ENCODE data around the gene WASF2.

GRCh38 chr1:27410709-27411108, 79.3 kb downstream of the WASF2 start:
- no peak for TF ChIP-seq CTCF (IDR thresholded peaks at IDR 0.05; ENCODE audit: poor library complexity, severe bottlenecking)
- no peak for TF ChIP-seq EP300 (conservative IDR thresholded peaks at IDR 0.05; ENCODE audit: poor library complexity, severe bottlenecking)
- no peak for TF ChIP-seq POLR2AphosphoS5 (IDR thresholded peaks at IDR 0.05)
- TF ChIP-seq SMC3 (conservative IDR thresholded peaks at IDR 0.05; ENCODE audit: poor library complexity) = no peak
- TF ChIP-seq, protein P1, sequence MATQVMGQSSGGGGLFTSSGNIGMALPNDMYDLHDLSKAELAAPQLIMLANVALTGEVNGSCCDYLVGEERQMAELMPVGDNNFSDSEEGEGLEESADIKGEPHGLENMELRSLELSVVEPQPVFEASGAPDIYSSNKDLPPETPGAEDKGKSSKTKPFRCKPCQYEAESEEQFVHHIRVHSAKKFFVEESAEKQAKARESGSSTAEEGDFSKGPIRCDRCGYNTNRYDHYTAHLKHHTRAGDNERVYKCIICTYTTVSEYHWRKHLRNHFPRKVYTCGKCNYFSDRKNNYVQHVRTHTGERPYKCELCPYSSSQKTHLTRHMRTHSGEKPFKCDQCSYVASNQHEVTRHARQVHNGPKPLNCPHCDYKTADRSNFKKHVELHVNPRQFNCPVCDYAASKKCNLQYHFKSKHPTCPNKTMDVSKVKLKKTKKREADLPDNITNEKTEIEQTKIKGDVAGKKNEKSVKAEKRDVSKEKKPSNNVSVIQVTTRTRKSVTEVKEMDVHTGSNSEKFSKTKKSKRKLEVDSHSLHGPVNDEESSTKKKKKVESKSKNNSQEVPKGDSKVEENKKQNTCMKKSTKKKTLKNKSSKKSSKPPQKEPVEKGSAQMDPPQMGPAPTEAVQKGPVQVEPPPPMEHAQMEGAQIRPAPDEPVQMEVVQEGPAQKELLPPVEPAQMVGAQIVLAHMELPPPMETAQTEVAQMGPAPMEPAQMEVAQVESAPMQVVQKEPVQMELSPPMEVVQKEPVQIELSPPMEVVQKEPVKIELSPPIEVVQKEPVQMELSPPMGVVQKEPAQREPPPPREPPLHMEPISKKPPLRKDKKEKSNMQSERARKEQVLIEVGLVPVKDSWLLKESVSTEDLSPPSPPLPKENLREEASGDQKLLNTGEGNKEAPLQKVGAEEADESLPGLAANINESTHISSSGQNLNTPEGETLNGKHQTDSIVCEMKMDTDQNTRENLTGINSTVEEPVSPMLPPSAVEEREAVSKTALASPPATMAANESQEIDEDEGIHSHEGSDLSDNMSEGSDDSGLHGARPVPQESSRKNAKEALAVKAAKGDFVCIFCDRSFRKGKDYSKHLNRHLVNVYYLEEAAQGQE (IDR thresholded peaks at IDR 0.05; ENCODE audit: borderline replicate concordance) = no peak
